NCI-H446 (cell line): Measurements from ENCODE around the gene OR51E1.

Experiments
- DNase-seq, 2 experiments: peaks; one replicate each; lab custom pipeline; 2025; lab: John Stamatoyannopoulos, UW

Gene OR51E1

GRCh38 chr11:4654635-4655369 lies 11.0 kb downstream of the OR51E1 start:
- no peak for DNase-seq

GRCh38 chr11:4658629-4659445 lies 15.1 kb downstream of the OR51E1 start:
- DNase-seq, result no peak

GRCh38 chr11:4662876-4663275 lies 19.1 kb downstream of the OR51E1 start:
- DNase-seq, result no peak

GRCh38 chr11:4664183-4664582 lies 20.4 kb downstream of the OR51E1 start:
- no peak for DNase-seq

GRCh38 chr11:4664786-4665185 lies 21.0 kb downstream of the OR51E1 start:
- no peak for DNase-seq

- DNase-seq, result no peak
Observed at GRCh38 chr11:4665424-4665823, 21.6 kb downstream of the OR51E1 start.

GRCh38 chr11:4671741-4672140 lies 28.0 kb downstream of the OR51E1 start:
- no peak for DNase-seq

- no peak for DNase-seq
Observed at GRCh38 chr11:4672470-4672869, 28.7 kb downstream of the OR51E1 start.

- DNase-seq, result no peak
Observed at GRCh38 chr11:4673781-4674180, 30.0 kb downstream of the OR51E1 start.

GRCh38 chr11:4677948-4678347 lies 34.2 kb downstream of the OR51E1 start:
- no peak for DNase-seq

GRCh38 chr11:4680341-4680740 lies 36.6 kb downstream of the OR51E1 start:
- no peak for DNase-seq

- no peak for DNase-seq
Observed at GRCh38 chr11:4682623-4683419, 39.0 kb downstream of the OR51E1 start.

GRCh38 chr11:4684631-4685285 lies 41.0 kb downstream of the OR51E1 start:
- no peak for DNase-seq

GRCh38 chr11:4695442-4695841 lies 51.7 kb downstream of the OR51E1 start:
- DNase-seq, result no peak

- DNase-seq, result no peak
Observed at GRCh38 chr11:4697585-4697984, 53.8 kb downstream of the OR51E1 start, which contains the start of gene OR51E2. TSS of gene OR51E2 (minus strand) at chr11:4697853. CDS start at chr11:4682711, 15,142 bp downstream.

- DNase-seq, result no peak
Observed at GRCh38 chr11:4699697-4700435, 56.1 kb downstream of the OR51E1 start.

GRCh38 chr11:4700436-4700820 lies 56.6 kb downstream of the OR51E1 start:
- no peak for DNase-seq

- no peak for DNase-seq
Observed at GRCh38 chr11:4704054-4704789, 60.4 kb downstream of the OR51E1 start, which contains the start of gene MMP26. TSS of gene MMP26 (plus strand) at chr11:4704784.

- no peak for DNase-seq
Observed at GRCh38 chr11:4704790-4705334, 61.1 kb downstream of the OR51E1 start.
